Thoracic aorta (tissue), 2 donors: ENCODE measurements around the gene PRKX. TPM values are rescaled to one million over a fixed set of nuclear protein-coding genes. Genes with fewer than 3 reads are reported as not detected.

Source experiments
- ATAC-seq: fragments of 150-250 bp; one replicate; pipeline ENCODE4 v1.8.0; 2017; ENCODE audit warnings: low read depth; ENCODE audit not compliant: insufficient number of reproducible peaks, low FRiP score
- DNase-seq: peaks from one replicate; pipeline ENCODE4 v3.0.0-alpha.2; 2020; ENCODE audit warnings: low spot score
- H3K27ac ChIP-seq, 2 donors: fragments of 200-600 bp; sonication (generic); 1 replicate in 1 of 2; 2 replicates in 1 of 2; pipeline ENCODE4 v1.5.1; 2016; ENCODE audit warnings: mild to moderate bottlenecking in 2 of 2, moderate library complexity in 2 of 2
- H3K27me3 ChIP-seq: fragments of 200-600 bp; sonication (generic); replicated peaks from 2 replicates; pipeline ENCODE4 v1.6.0; 2016; ENCODE audit warnings: mild to moderate bottlenecking; ENCODE audit not compliant: insufficient read depth
- H3K36me3 ChIP-seq: fragments of 200-600 bp; sonication (generic); one replicate; pipeline ENCODE4 v1.5.1; 2016
- H3K4me1 ChIP-seq, 2 donors: fragments of 200-600 bp; sonication (generic); 1 replicate in 1 of 2; 2 replicates in 1 of 2; pipeline versions ENCODE4 v1.5.1 to v1.6.0; 2016; ENCODE audit warnings: low read depth in 2 of 2, mild to moderate bottlenecking in 1 of 2; ENCODE audit not compliant: control insufficient read depth in 1 of 2
- H3K4me3 ChIP-seq: fragments of 200-600 bp; sonication (generic); 2 replicates; pipeline ENCODE4 v1.5.1; 2016; ENCODE audit warnings: mild to moderate bottlenecking
- H3K9me3 ChIP-seq: fragments of 200-600 bp; sonication (generic); 2 replicates; pipeline ENCODE4 v1.5.1; 2016
- CTCF ChIP-seq: fragments of 200-600 bp; sonication (generic); IDR thresholded peaks from one replicate; pipeline ENCODE4 v1.5.1; 2019; ENCODE audit warnings: antibody characterized with exemption
- total RNA-seq, 2 donors: library from RNA; depleted of rRNA; stranded (reverse); fragments of >200 nt; gene quantifications; one replicate each; pipeline versions ENCODE4 v1.1.0 to v1.2.3, GENCODE V29; 2016

Gene PRKX
- total RNA-seq, 2 donors from 2014 or later: 8.1 to 54.3 TPM

GRCh38 chrX:3603026-3603661 is 110.3 kb downstream of the PRKX start:
- no peak for ATAC-seq

GRCh38 chrX:3599802-3600430 is 113.5 kb downstream of the PRKX start:
- Histone ChIP-seq H3K36me3 (no peaks in the 10 kb centered on the region), H3K4me1 (peaks cover 0 to 5% of the 10 kb centered on the region in 2 donors), H3K27me3 (no peaks in the 10 kb centered on the region), H3K27ac (no peak overlapping the region), H3K4me3 (no peak overlapping the region), H3K9me3 (no peaks in the 10 kb centered on the region)
- ATAC-seq (no peak), DNase-seq (no peak)
- TF ChIP-seq CTCF: no peak

More at GRCh38 chrX:3603026-3603661, 110.3 kb downstream of the PRKX start:
- TF ChIP-seq CTCF: no peak
- H3K27me3 ChIP-seq: no peaks in the 10 kb centered on the region
- H3K36me3 ChIP-seq: no peaks in the 10 kb centered on the region
- H3K4me1 ChIP-seq: peaks cover 0 to 5% of the 10 kb centered on the region in 2 donors
- H3K4me3 ChIP-seq: no peak overlapping the region
- no peak overlapping the region for H3K27ac ChIP-seq
- H3K9me3 ChIP-seq: no peaks in the 10 kb centered on the region
- no peak for DNase-seq

- Histone ChIP-seq H3K4me3 (no peak overlapping the region), H3K4me1 (peaks cover 0 to 5% of the 10 kb centered on the region in 2 donors), H3K36me3 (no peaks in the 10 kb centered on the region), H3K27ac (no peak overlapping the region), H3K27me3 (no peaks in the 10 kb centered on the region), H3K9me3 (no peaks in the 10 kb centered on the region)
- ATAC-seq (no peak), DNase-seq (no peak)
- TF ChIP-seq CTCF: no peak
Observed at GRCh38 chrX:3598709-3599108, 114.7 kb downstream of the PRKX start.

GRCh38 chrX:3598046-3598605 is 115.3 kb downstream of the PRKX start:
- Histone ChIP-seq H3K27me3 (no peaks in the 10 kb centered on the region), H3K4me1 (peaks cover 0 to 5% of the 10 kb centered on the region in 2 donors), H3K36me3 (no peaks in the 10 kb centered on the region), H3K4me3 (no peak overlapping the region), H3K27ac (no peak overlapping the region), H3K9me3 (no peaks in the 10 kb centered on the region)
- no peak for TF ChIP-seq CTCF
- ATAC-seq: no peak
- DNase-seq: no peak

- no peak for TF ChIP-seq CTCF
- no peaks in the 10 kb centered on the region for H3K36me3 ChIP-seq
- H3K9me3 ChIP-seq: no peaks in the 10 kb centered on the region
- H3K4me3 ChIP-seq: no peak overlapping the region
- no peak for ATAC-seq
- DNase-seq: no peak
- no peaks in the 10 kb centered on the region for H3K4me1 ChIP-seq
- H3K27ac ChIP-seq: no peak overlapping the region
- no peaks in the 10 kb centered on the region for H3K27me3 ChIP-seq
Observed at GRCh38 chrX:3592184-3592583, 121.3 kb downstream of the PRKX start.
